ENCODE measurements around the gene RGPD4. TPM values are rescaled to one million over a fixed set of nuclear protein-coding genes. Genes with fewer than 3 reads are reported as not detected.

RGPD4 gene
- total RNA-seq, 1 donor from 2014 or later, result not detected

GRCh38 chr2:107812006-107812405, 14.7 kb upstream of the RGPD4 start:
- Histone ChIP-seq H3K27me3 (ENCODE audit: insufficient read depth, low read length) (no peaks in the 10 kb centered on the region), H2AFZ (ENCODE audit: low read depth, low read length) (no peak overlapping the region), H3K27ac (ENCODE audit: low read depth, low read length) (no peak overlapping the region), H3K79me2 (ENCODE audit: insufficient read depth, low read length) (no peaks in the 10 kb centered on the region), H4K20me1 (ENCODE audit: insufficient read depth, low read length) (no peaks in the 10 kb centered on the region), H3K4me3 (ENCODE audit: insufficient read depth, low read depth, low read length) (no peak overlapping the region), H3K4me1 (ENCODE audit: insufficient read depth, low read length) (no peaks in the 10 kb centered on the region), H3K9ac (ENCODE audit: low read length) (no peak overlapping the region), H3K4me2 (ENCODE audit: low read length) (no peak overlapping the region), H3K9me3 (ENCODE audit: insufficient read depth, low read depth, low read length) (no peaks in the 10 kb centered on the region), H3K36me3 (ENCODE audit: insufficient read depth, low read length) (no peaks in the 10 kb centered on the region)
- peaks cover 11% of the 10 kb centered on the region for H3K4me1 Mint-ChIP-seq (ENCODE audit: low read depth, unreplicated experiment)
- FAIRE-seq (no peak), DNase-seq (ENCODE audit: low read depth) (no peak)
- H3K9me3 Mint-ChIP-seq (ENCODE audit: unreplicated experiment), result no peaks in the 10 kb centered on the region
- no peak overlapping the region for H3K27ac Mint-ChIP-seq (ENCODE audit: unreplicated experiment)
- H3K27me3 Mint-ChIP-seq (ENCODE audit: low read depth, unreplicated experiment), result no peaks in the 10 kb centered on the region
- TF ChIP-seq CTCF (IDR thresholded peaks at IDR 0.05; ENCODE audit: insufficient read depth, low read depth, low read length), result no peak
- H3K36me3 Mint-ChIP-seq (ENCODE audit: low read depth, unreplicated experiment), result no peaks in the 10 kb centered on the region
- no peak overlapping the region for H3K4me3 Mint-ChIP-seq (ENCODE audit: unreplicated experiment)

- TF ChIP-seq CTCF (IDR thresholded peaks at IDR 0.05; ENCODE audit: insufficient read depth, low read depth, low read length), result no peak
- H4K20me1 ChIP-seq (ENCODE audit: insufficient read depth, low read length), result no peaks in the 10 kb centered on the region
Observed at GRCh38 chr2:107817378-107817777, 9.3 kb upstream of the RGPD4 start.

GRCh38 chr2:107822302-107822701, 4.4 kb upstream of the RGPD4 start:
- FAIRE-seq, result no peak
- no peak overlapping the region for H3K27ac Mint-ChIP-seq (ENCODE audit: unreplicated experiment)
- no peaks in the 10 kb centered on the region for H3K9me3 Mint-ChIP-seq (ENCODE audit: unreplicated experiment)
- H3K4me3 Mint-ChIP-seq (ENCODE audit: unreplicated experiment), result no peak overlapping the region
- no peak overlapping the region for H3K4me2 ChIP-seq (ENCODE audit: low read length)
- H3K36me3 Mint-ChIP-seq (ENCODE audit: low read depth, unreplicated experiment), result no peaks in the 10 kb centered on the region
- no peak overlapping the region for H3K9ac ChIP-seq (ENCODE audit: low read length)
- no peaks in the 10 kb centered on the region for H3K79me2 ChIP-seq (ENCODE audit: insufficient read depth, low read length)
- no peaks in the 10 kb centered on the region for H4K20me1 ChIP-seq (ENCODE audit: insufficient read depth, low read length)
- no peak for DNase-seq (ENCODE audit: low read depth)
- H3K4me3 ChIP-seq (ENCODE audit: insufficient read depth, low read depth, low read length), result no peak overlapping the region
- no peaks in the 10 kb centered on the region for H3K9me3 ChIP-seq (ENCODE audit: insufficient read depth, low read depth, low read length)
- no peaks in the 10 kb centered on the region for H3K36me3 ChIP-seq (ENCODE audit: insufficient read depth, low read length)
- no peak overlapping the region for H2AFZ ChIP-seq (ENCODE audit: low read depth, low read length)
- H3K27me3 Mint-ChIP-seq (ENCODE audit: low read depth, unreplicated experiment), result no peaks in the 10 kb centered on the region
- no peaks in the 10 kb centered on the region for H3K27me3 ChIP-seq (ENCODE audit: insufficient read depth, low read length)
- no peaks in the 10 kb centered on the region for H3K4me1 ChIP-seq (ENCODE audit: insufficient read depth, low read length)
- TF ChIP-seq EZH2 (IDR thresholded peaks at IDR 0.05; ENCODE audit: insufficient read depth, low read length), result no peak
- no peak overlapping the region for H3K27ac ChIP-seq (ENCODE audit: low read depth, low read length)
- no peaks in the 10 kb centered on the region for H3K4me1 Mint-ChIP-seq (ENCODE audit: low read depth, unreplicated experiment)

More at GRCh38 chr2:107817378-107817777, 9.3 kb upstream of the RGPD4 start:
- Histone ChIP-seq H3K9ac (ENCODE audit: low read length) (no peak overlapping the region), H3K4me3 (ENCODE audit: insufficient read depth, low read depth, low read length) (no peak overlapping the region), H3K4me1 (ENCODE audit: insufficient read depth, low read length) (no peaks in the 10 kb centered on the region), H3K9me3 (ENCODE audit: insufficient read depth, low read depth, low read length) (no peaks in the 10 kb centered on the region), H3K79me2 (ENCODE audit: insufficient read depth, low read length) (no peaks in the 10 kb centered on the region), H2AFZ (ENCODE audit: low read depth, low read length) (no peak overlapping the region), H3K27me3 (ENCODE audit: insufficient read depth, low read length) (no peaks in the 10 kb centered on the region), H3K4me2 (ENCODE audit: low read length) (no peak overlapping the region), H3K36me3 (ENCODE audit: insufficient read depth, low read length) (no peaks in the 10 kb centered on the region), H3K27ac (ENCODE audit: low read depth, low read length) (no peak overlapping the region)
- H3K9me3 Mint-ChIP-seq (ENCODE audit: unreplicated experiment), result no peaks in the 10 kb centered on the region
- H3K27me3 Mint-ChIP-seq (ENCODE audit: low read depth, unreplicated experiment), result no peaks in the 10 kb centered on the region
- DNase-seq (ENCODE audit: low read depth) (no peak), FAIRE-seq (no peak)
- H3K4me1 Mint-ChIP-seq (ENCODE audit: low read depth, unreplicated experiment), result no peaks in the 10 kb centered on the region
- H3K4me3 Mint-ChIP-seq (ENCODE audit: unreplicated experiment), result no peak overlapping the region
- H3K36me3 Mint-ChIP-seq (ENCODE audit: low read depth, unreplicated experiment), result no peaks in the 10 kb centered on the region
- H3K27ac Mint-ChIP-seq (ENCODE audit: unreplicated experiment), result no peak overlapping the region

Data from astrocyte (in vitro differentiated cells and primary cell).